HG02973 (cell line): ENCODE data around the gene HIPK4.
"Not testable (repeated sequence)": the region's sequence is repeated elsewhere in the genome, so short reads cannot be mapped to it uniquely, and the experiment has no call there.

Experiments
- ATAC-seq: cut with Tn5 transposase; IDR thresholded peaks from one replicate; pipeline ENCODE4 v1.9.1; 2021; ENCODE audit warnings: moderate library complexity; ENCODE audit not compliant: unreplicated experiment

The HIPK4 gene

DNA sequence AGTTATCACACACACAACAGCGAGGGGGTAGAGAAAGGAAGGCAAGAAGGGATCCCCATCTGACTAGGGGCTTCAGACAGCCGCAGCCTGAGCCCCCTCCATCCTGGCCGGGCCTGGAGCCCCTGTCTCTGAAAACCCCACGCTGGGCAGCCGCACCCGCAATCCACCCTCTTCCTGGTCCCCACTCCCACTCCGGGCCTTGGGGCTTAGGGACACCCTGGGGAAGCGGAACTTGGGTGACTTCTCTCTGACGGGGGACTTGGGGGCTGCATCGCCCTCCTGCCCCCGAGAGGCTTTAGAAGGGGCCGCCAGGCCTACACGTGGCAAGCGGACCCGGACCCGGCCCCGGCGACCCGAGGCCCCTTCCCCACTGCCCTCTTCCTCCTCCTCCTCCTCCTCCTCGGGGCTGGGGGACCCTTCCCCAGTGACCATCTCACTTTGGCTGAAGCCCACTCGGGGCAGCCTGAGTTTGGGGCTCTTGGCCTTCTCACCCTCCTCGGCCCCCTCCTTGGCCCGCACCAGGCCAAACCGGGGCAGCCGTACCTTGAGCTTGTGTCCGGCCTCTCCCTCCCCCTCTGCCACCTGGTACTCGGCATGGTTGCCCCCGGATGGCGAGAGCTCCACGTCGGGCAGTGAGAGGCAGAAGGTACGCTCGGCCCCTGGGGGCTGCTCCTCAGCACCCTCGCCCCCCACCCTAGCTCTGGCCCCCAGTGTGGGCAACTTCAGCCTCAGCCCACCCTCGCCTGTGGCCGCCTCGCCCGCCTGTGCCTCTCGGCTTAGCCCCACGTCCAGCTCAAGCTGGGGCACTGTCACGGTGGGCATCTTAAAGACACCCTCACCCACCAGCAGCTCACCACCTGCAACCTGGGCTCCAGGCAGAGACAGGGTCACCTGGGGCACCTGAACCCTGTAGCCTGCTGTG, 4.2 kb upstream of the HIPK4 start:
- no peak for ATAC-seq

- no peak for ATAC-seq
These were observed 3.0 kb upstream of the HIPK4 start for GRCh38 chr19:40392894-40393517.

GRCh38 chr19:40392123-40392522, 2.1 kb upstream of the HIPK4 start:
- no peak for ATAC-seq

- no peak for ATAC-seq
These were observed 437 bp downstream of the HIPK4 start for GRCh38 chr19:40389404-40390083.

DNA sequence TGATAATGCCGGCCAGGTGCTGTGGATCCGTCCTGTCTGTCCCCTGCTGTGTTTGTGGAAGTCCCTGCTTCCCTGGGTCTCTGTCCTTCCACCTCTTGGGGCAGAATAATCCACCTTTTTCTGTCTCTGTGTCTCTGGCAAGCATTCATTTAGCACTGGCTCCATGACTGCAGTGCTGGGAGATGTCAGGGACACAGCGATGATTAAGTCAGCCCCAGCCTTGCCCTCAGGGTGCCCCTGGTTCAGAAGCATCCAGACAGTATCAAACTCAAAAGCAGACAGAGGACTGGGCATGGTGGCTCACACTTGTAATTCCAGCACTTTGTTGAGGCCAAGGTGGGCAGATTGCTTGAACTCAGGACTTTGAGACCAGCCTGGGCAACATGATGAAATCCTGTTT, 1.5 kb downstream of the HIPK4 start:
- no peak for ATAC-seq

GRCh38 chr19:40387155-40387554, 2.8 kb downstream of the HIPK4 start:
- ATAC-seq = no peak

DNA sequence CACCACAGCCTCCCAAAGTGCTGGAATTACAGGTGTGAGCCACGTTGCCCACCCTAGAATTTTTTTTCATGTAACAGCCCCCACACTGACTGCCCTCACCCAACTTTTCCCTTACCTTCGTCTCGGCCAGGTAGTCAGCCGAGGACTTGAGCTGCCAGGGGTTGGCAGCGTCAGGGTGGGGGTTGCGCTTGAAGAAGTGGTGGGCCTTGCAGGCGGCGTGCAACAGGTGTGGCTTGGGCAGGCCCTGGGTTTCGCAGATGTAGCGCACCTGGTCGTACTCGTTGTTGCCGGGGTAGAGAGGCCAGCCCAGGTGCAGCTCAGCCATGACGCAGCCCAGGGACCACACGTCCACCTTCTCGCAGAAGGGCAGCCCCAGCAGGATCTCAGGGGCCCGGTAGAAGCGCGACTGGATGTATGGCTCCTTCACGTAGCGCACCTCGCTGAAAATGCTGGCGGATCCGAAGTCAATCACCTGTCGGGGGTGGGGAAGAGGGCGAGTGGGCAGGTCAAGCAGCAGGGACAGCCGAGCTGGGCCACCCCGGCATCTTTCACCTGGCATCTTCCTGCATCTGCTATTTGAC, 6.2 kb downstream of the HIPK4 start:
- no peak for ATAC-seq

- ATAC-seq = no peak
These were observed 8.7 kb downstream of the HIPK4 start for GRCh38 chr19:40381321-40381720.

DNA sequence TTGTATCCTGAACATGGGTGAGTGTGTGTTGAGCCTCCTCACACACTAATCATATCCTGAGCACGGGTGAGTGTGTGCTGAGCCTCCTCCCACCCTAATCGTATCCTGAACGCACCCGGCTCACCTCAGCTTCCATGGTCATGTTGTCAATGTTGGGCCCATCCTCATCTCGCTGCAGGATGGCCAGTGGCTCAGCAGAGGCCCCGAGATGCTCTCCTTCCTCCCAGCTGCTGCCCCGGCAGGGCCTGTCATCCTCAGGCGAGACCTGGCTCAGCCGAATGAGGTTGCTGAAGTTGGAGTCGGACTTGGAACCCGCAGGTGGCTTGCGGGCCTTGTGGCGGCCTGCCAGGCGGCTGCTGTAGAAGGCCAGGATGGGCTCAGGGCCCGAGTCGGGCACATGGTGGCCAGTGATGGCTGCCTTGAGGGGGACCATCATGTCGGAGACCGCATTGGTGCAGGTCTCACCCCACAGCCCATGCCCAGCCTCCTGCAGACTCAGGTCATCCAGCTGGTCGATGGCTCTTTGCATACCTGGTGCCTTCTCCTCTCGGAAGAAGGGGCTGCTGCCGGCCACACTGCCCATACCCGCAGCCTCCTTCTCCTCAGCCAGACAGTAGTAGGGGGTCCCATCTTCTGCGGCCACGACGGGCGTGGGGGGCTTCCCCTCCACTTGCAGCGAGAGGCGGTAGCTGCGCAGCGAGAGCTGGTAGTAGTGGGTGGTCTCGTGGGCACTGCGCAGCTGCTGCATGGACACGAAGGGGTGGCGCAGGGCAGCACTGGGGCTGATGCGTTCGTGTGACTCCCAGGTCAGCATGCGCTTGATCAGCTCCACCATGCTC, 9.6 kb downstream of the HIPK4 start:
- no peak for ATAC-seq

DNA sequence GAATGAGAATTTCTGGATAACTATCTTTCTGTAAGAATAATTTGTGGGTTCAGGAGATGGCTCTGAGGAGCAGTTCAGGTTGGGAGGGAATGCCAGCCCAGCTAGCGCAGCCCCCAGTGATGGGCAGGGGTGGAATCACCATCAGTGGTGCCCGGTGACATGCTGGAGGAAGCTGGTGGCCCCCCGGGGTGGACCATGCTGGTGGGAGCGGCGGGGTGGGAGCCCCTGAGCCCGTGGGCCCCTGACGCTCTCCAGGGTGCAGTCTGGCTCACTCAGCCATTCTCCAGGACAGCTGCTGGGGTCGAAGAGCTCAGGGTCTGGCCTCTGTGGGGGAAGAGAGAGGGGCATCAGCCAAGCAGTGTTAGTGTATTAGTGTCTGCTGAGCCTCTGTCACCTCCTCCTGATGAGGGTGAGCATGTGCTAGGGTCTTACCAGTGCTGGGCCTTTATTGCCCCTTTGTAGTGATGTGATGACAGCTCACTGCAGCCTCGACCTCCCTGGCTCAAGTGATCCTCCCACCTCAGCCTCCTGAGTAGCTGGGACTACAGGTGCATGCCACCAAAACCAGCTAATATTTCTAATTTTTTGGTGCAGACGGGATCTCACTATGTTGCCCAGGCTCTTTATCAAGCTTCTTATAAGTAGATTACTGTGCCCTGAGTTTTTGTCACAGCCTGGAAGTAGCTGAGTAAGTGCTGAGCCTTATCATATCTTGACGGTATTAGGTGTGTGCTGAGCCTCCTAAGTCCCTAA, 10.4 kb downstream of the HIPK4 start:
- no peak for ATAC-seq

DNA sequence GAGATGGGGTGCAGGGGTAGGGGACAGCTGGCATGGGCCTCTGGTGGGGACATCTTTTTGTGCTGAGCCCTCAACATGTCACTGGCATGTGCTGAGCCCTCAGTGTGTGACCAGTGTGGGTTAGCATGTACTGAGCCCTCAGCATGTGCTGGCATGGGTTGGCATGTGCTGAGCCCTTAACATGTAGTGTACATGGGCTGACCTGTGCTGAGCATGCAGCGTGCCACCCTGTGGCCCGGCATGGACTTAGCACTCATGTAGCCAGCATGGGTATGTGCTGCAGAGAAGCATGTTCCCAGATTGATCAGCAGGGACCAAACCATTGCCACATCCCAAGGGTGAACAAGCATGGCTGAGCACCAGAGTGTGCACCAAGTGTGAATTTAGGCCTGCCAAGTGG, 11.5 kb downstream of the HIPK4 start:
- no peak for ATAC-seq

- no peak for ATAC-seq
These were observed 12.1 kb downstream of the HIPK4 start for GRCh38 chr19:40377876-40378385.

DNA sequence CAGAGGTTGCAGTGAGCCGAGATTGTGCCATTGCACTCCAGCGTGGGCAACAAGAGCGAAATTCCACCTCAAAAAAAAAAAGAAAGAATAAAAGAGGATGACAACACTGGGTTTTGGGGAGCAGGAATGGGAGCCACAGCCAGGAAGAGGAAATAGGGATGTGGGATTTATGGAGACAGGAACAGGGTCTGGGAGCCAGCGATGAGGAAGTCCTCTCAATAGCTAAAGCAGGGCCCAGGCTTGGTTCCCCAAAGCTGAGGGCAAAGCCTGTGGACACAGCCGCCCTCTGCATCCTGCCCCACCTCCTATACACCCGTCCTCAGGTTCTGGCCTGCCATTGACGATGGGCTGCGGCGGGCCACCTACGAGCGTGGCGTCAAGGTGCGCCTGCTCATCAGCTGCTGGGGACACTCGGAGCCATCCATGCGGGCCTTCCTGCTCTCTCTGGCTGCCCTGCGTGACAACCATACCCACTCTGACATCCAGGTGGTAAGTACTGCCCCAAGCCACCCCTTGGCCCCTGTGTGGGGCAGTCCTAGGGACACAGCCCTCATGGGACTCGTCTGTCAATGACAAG, 13.6 kb downstream of the HIPK4 start:
- ATAC-seq = no peak

GRCh38 chr19:40374084-40374483, 15.9 kb downstream of the HIPK4 start:
- ATAC-seq = no peak

- ATAC-seq = no peak
These were observed 18.2 kb downstream of the HIPK4 start for GRCh38 chr19:40371802-40372122.

DNA sequence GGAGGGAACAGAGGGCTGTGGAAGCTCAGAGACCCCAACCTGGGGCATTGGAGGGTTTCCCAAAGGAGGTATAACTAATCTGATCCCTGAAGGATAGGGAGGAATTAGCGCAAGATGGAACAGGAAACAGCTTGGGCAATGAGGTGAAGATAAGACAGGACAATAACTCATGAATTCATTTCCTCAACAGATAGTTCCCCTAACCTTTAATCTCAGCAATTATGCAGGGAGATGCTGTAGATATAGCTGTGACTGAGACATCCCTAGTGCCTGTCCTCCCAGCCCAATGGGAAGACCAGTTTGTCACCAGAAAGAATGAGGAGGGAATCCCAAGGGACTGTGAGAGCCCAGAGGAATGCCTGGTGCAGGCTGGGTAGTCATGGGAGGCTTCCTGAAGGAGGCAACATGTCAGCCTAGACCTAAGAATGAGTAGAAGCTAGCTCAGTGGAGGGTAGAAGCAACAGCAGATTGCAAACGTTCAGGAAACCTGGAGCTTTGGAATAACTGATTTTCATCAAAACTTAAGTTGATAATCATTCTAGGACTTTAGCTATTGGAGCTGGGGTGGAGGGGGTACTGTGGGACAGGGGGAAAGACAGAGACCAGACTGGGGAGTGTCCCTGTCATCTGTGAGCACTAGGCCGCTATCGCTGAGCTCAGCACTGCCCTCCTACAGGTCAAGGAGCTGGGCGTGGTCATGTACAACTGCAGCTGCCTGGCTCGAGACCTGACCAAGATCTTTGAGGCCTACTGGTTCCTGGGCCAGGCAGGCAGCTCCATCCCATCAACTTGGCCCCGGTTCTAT, 18.8 kb downstream of the HIPK4 start:
- ATAC-seq = no peak

GRCh38 chr19:40370253-40370652, 19.7 kb downstream of the HIPK4 start:
- ATAC-seq = not testable (repeated sequence)

DNA sequence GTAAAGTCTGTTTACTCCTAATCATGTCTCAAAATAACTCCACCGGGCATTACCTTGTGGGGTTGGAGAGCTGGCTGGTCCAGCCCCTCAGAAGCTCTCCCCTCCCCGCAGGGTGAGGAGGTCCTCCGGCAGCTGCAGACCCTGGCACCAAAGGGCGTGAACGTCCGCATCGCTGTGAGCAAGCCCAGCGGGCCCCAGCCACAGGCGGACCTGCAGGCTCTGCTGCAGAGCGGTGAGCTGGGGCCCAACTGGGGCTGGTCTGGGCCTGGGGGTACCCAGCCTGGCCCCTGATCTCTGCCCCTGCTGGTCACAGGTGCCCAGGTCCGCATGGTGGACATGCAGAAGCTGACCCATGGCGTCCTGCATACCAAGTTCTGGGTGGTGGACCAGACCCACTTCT, 20.2 kb downstream of the HIPK4 start:
- ATAC-seq = no peak
